Measurements from ENCODE around the gene TARBP1. TPM values are rescaled to one million over a fixed set of nuclear protein-coding genes. Genes with fewer than 3 reads are reported as not detected.

Gene TARBP1
- total RNA-seq, 6 donors from 2014 or later, result 17.6 to 51.2 (median 25.8) TPM

GRCh38 chr1:234396092-234396491 is 82.9 kb downstream of the TARBP1 start:
- H3K9me3 ChIP-seq, result no peaks in the 10 kb centered on the region
- no peak overlapping the region for H3K4me3 ChIP-seq
- H3K4me1 ChIP-seq, result peaks cover 0 to 9% (median 4%) of the 10 kb centered on the region in 4 donors
- ATAC-seq (ENCODE audit: low FRiP score in 2 of 2) (no peak), DNase-seq (no peak)
- no peak overlapping the region for H3K27ac ChIP-seq
- H3K36me3 ChIP-seq, result peaks cover 0 to 25% (median 16%) of the 10 kb centered on the region in 4 donors
- H3K27me3 ChIP-seq, result no peaks in the 10 kb centered on the region
- WGBS, 2 donors, result 86 to 95% methylated on average over 8 of the region's 8 CpGs
- TF ChIP-seq POLR2A (IDR thresholded peaks at IDR 0.05), result no peak
- TF ChIP-seq, protein P1, sequence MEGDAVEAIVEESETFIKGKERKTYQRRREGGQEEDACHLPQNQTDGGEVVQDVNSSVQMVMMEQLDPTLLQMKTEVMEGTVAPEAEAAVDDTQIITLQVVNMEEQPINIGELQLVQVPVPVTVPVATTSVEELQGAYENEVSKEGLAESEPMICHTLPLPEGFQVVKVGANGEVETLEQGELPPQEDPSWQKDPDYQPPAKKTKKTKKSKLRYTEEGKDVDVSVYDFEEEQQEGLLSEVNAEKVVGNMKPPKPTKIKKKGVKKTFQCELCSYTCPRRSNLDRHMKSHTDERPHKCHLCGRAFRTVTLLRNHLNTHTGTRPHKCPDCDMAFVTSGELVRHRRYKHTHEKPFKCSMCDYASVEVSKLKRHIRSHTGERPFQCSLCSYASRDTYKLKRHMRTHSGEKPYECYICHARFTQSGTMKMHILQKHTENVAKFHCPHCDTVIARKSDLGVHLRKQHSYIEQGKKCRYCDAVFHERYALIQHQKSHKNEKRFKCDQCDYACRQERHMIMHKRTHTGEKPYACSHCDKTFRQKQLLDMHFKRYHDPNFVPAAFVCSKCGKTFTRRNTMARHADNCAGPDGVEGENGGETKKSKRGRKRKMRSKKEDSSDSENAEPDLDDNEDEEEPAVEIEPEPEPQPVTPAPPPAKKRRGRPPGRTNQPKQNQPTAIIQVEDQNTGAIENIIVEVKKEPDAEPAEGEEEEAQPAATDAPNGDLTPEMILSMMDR (IDR thresholded peaks at IDR 0.05), result no peak
- no peak for TF ChIP-seq POLR2AphosphoS5 (IDR thresholded peaks at IDR 0.05)
- no peak for TF ChIP-seq EP300 (IDR thresholded peaks at IDR 0.05)

GRCh38 chr1:234395297-234395696 is 83.7 kb downstream of the TARBP1 start:
- Histone ChIP-seq H3K27ac (no peak overlapping the region), H3K4me1 (peaks cover 0 to 3% (median under 1%) of the 10 kb centered on the region in 4 donors), H3K4me3 (no peak overlapping the region), H3K27me3 (no peaks in the 10 kb centered on the region), H3K36me3 (peaks cover 0 to 32% (median 16%) of the 10 kb centered on the region in 4 donors), H3K9me3 (no peaks in the 10 kb centered on the region)
- 73 to 84% methylated on average over 5 of the region's 5 CpGs for WGBS, 2 donors
- no peak for TF ChIP-seq POLR2AphosphoS5 (IDR thresholded peaks at IDR 0.05)
- no peak for TF ChIP-seq POLR2A (IDR thresholded peaks at IDR 0.05)
- no peak for TF ChIP-seq EP300 (IDR thresholded peaks at IDR 0.05)
- TF ChIP-seq, protein P1 (IDR thresholded peaks at IDR 0.05), result no peak
- DNase-seq, result no peak
- ATAC-seq (ENCODE audit: low FRiP score in 2 of 2), result no peak

- no peak for DNase-seq
- Histone ChIP-seq H3K4me3 (no peak overlapping the region), H3K27me3 (no peaks in the 10 kb centered on the region), H3K27ac (no peak overlapping the region), H3K9me3 (no peaks in the 10 kb centered on the region), H3K4me1 (no peaks in the 10 kb centered on the region), H3K36me3 (peaks cover 0 to 32% (median 16%) of the 10 kb centered on the region in 4 donors)
- ATAC-seq (ENCODE audit: low FRiP score in 2 of 2), result no peak
- TF ChIP-seq POLR2AphosphoS5 (IDR thresholded peaks at IDR 0.05), result no peak
- TF ChIP-seq, protein P1 (IDR thresholded peaks at IDR 0.05), result no peak
- TF ChIP-seq POLR2A (IDR thresholded peaks at IDR 0.05), result no peak
- no peak for TF ChIP-seq EP300 (IDR thresholded peaks at IDR 0.05)
- WGBS, 2 donors, result 91 to 93% methylated on average over 6 of the region's 6 CpGs
Measured at GRCh38 chr1:234393190-234393589, 85.8 kb downstream of the TARBP1 start.

DNA sequence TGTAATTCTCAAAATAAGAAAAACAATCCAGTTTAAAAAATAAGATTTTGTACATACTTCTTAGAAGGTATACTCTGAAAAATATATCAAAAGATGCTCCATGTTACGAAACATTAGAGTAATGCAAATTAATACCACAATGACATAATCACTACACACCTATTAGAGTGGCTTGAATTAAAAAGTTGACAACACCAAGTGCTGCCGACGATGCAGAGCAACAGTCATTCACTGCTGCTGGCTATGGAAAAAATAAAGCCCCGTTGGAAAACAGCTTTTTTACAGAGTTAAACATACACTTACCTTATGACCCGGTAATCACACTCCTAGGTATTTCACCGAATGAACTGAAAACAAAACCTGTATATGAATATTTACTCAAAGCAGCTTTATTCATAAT is 90.9 kb downstream of the TARBP1 start:
- Histone ChIP-seq H3K36me3 (peaks cover 0 to 47% (median 13%) of the 10 kb centered on the region in 4 donors), H3K4me3 (no peak overlapping the region), H3K9me3 (no peaks in the 10 kb centered on the region), H3K27me3 (no peaks in the 10 kb centered on the region), H3K27ac (no peak overlapping the region), H3K4me1 (no peaks in the 10 kb centered on the region)
- 86 to 93% methylated on average over 6 of the region's 6 CpGs for WGBS, 2 donors
- ATAC-seq (ENCODE audit: low FRiP score in 2 of 2) (no peak), DNase-seq (no peak)
- no peak for TF ChIP-seq POLR2A (IDR thresholded peaks at IDR 0.05)
- TF ChIP-seq, protein P1 (IDR thresholded peaks at IDR 0.05), result no peak

GRCh38 chr1:234386122-234386521 is 92.9 kb downstream of the TARBP1 start:
- peaks cover 0 to 28% (median 1%) of the 10 kb centered on the region in 4 donors for H3K36me3 ChIP-seq
- no peak for ATAC-seq (ENCODE audit: low FRiP score in 2 of 2)

More at GRCh38 chr1:234386122-234386521, 92.9 kb downstream of the TARBP1 start:
- Histone ChIP-seq H3K27ac (no peak overlapping the region), H3K4me1 (no peaks in the 10 kb centered on the region), H3K9me3 (no peaks in the 10 kb centered on the region), H3K27me3 (no peaks in the 10 kb centered on the region), H3K4me3 (no peak overlapping the region)
- TF ChIP-seq POLR2A (IDR thresholded peaks at IDR 0.05) (no peak), EP300 (IDR thresholded peaks at IDR 0.05) (no peak), POLR2AphosphoS5 (IDR thresholded peaks at IDR 0.05) (no peak)
- TF ChIP-seq, protein P1 (IDR thresholded peaks at IDR 0.05), result no peak
- WGBS, 2 donors, result 90 to 93% methylated on average over 6 of the region's 6 CpGs
- DNase-seq, result no peak
